Measurements from ENCODE around the gene PIEZO2. TPM values are rescaled to one million over a fixed set of nuclear protein-coding genes. Genes with fewer than 3 reads are reported as not detected.

PIEZO2 gene
- total RNA-seq, 1 experiment from 2014 or later: 5.5 TPM

DNA sequence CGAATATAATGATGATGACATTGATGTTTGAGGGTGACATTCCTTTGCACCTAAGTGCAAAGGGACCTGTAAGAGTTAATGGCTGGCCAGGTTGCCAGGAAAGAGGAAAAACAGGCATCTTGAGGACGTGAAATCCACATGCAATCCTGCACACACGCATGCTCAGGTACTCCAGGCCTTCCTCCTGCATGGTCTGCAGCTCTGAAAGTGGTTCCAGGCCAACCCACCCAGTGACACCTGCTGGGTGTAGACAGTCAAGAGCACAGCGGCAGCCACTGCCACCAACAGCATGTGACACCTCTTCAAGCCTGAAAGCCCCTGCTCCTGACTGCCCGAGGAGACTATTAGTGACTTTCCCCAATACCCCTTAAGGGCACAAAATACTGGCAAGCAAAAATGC, 101.6 kb downstream of the PIEZO2 start:
- POLR2A ChIA-PET (ENCODE audit: low non-redundant PET): no interaction called here

DNA sequence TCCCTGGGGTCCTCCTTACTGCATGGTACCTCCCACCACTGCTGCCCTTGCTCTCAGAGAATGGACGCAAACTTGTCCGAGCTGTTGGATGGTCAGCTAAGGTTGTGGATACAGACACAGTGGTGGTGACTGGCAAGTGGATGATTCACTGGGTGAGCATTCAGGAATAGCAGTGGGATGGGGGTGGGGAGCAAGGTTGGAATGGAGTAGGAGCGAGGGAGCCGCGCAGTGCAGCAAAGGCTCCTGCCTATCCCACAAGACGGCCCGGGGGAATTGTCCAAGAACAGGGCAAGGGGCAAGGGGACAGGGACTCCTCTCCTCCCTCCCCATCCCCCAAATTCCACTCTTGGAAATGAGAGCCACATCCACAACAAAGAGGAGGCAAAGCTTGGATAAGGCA, 102.2 kb downstream of the PIEZO2 start:
- Histone ChIP-seq H3K27me3 (replicated peaks; ENCODE audit: insufficient read depth, low read depth, low read length, poor library complexity) (no peaks in the 10 kb centered on the region), H3K4me3 (ENCODE audit: low read depth, low read length, poor library complexity, severe bottlenecking) (no peak overlapping the region), H3K9me3 (ENCODE audit: low read depth, low read length, poor library complexity, severe bottlenecking) (no peaks in the 10 kb centered on the region), H3K27ac (ENCODE audit: low read depth, low read length, poor library complexity, severe bottlenecking) (no peak overlapping the region), H3K4me1 (ENCODE audit: insufficient read depth, low read length, poor library complexity, severe bottlenecking) (no peaks in the 10 kb centered on the region), H3K36me3 (ENCODE audit: insufficient read depth, low read length, poor library complexity, severe bottlenecking) (no peaks in the 10 kb centered on the region)
- no TSS peak for BruUV-seq (replicated peaks)
- POLR2A ChIA-PET (ENCODE audit: low non-redundant PET): no interaction called here
- intact Hi-C loops (cut with micrococcal nuclease; ENCODE audit: unreplicated experiment): no loop called here
- CTCF ChIA-PET: no interaction called here
- TF ChIP-seq EZH2 (IDR thresholded peaks at IDR 0.05; ENCODE audit: borderline replicate concordance, low read depth, low read length, poor library complexity, severe bottlenecking): no peak
- TF ChIP-seq, protein P1, sequence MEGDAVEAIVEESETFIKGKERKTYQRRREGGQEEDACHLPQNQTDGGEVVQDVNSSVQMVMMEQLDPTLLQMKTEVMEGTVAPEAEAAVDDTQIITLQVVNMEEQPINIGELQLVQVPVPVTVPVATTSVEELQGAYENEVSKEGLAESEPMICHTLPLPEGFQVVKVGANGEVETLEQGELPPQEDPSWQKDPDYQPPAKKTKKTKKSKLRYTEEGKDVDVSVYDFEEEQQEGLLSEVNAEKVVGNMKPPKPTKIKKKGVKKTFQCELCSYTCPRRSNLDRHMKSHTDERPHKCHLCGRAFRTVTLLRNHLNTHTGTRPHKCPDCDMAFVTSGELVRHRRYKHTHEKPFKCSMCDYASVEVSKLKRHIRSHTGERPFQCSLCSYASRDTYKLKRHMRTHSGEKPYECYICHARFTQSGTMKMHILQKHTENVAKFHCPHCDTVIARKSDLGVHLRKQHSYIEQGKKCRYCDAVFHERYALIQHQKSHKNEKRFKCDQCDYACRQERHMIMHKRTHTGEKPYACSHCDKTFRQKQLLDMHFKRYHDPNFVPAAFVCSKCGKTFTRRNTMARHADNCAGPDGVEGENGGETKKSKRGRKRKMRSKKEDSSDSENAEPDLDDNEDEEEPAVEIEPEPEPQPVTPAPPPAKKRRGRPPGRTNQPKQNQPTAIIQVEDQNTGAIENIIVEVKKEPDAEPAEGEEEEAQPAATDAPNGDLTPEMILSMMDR (conservative IDR thresholded peaks at IDR 0.05; ENCODE audit: low read depth, low read length): no peak
- DNase-seq (ENCODE audit: low spot score): no peak

More for the DNA sequence above, 101.6 kb downstream of the PIEZO2 start:
- Histone ChIP-seq H3K4me3 (ENCODE audit: low read depth, low read length, poor library complexity, severe bottlenecking) (no peak overlapping the region), H3K27me3 (replicated peaks; ENCODE audit: insufficient read depth, low read depth, low read length, poor library complexity) (no peaks in the 10 kb centered on the region), H3K9me3 (ENCODE audit: low read depth, low read length, poor library complexity, severe bottlenecking) (no peaks in the 10 kb centered on the region), H3K4me1 (ENCODE audit: insufficient read depth, low read length, poor library complexity, severe bottlenecking) (no peaks in the 10 kb centered on the region), H3K36me3 (ENCODE audit: insufficient read depth, low read length, poor library complexity, severe bottlenecking) (no peaks in the 10 kb centered on the region), H3K27ac (ENCODE audit: low read depth, low read length, poor library complexity, severe bottlenecking) (no peak overlapping the region)
- intact Hi-C loops (cut with micrococcal nuclease; ENCODE audit: unreplicated experiment): no loop called here
- CTCF ChIA-PET: no interaction called here
- no TSS peak for BruUV-seq (replicated peaks)
- no peak for DNase-seq (ENCODE audit: low spot score)
- TF ChIP-seq EZH2 (IDR thresholded peaks at IDR 0.05; ENCODE audit: borderline replicate concordance, low read depth, low read length, poor library complexity, severe bottlenecking): no peak
- TF ChIP-seq, protein P1 (conservative IDR thresholded peaks at IDR 0.05; ENCODE audit: low read depth, low read length): no peak

DNA sequence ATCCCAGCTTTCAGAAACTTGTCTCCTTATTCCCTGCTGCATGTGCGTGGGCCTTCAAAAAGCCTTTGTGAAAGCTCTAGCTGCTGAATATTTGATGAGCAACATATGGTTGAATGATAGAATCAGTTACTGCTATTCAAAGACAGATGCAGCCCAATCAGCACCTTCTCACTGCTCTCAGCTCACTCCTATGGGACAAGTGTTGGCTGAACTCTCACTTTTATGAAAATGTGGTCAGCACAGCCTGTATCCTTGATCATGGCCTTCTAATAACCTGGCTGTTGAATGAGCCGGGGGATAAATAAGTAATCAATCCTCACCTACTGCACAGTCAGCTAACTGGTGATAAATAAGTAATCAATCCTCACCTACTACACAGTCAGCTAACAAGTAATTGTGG, 103.2 kb downstream of the PIEZO2 start:
- ChIA-PET POLR2A (ENCODE audit: low non-redundant PET) (no interaction called here), CTCF (no interaction called here)
- no TSS peak for BruUV-seq (replicated peaks)
- Histone ChIP-seq H3K27ac (ENCODE audit: low read depth, low read length, poor library complexity, severe bottlenecking) (no peak overlapping the region), H3K36me3 (ENCODE audit: insufficient read depth, low read length, poor library complexity, severe bottlenecking) (no peaks in the 10 kb centered on the region), H3K4me3 (ENCODE audit: low read depth, low read length, poor library complexity, severe bottlenecking) (no peak overlapping the region), H3K9me3 (ENCODE audit: low read depth, low read length, poor library complexity, severe bottlenecking) (no peaks in the 10 kb centered on the region), H3K4me1 (ENCODE audit: insufficient read depth, low read length, poor library complexity, severe bottlenecking) (no peaks in the 10 kb centered on the region), H3K27me3 (replicated peaks; ENCODE audit: insufficient read depth, low read depth, low read length, poor library complexity) (no peaks in the 10 kb centered on the region)
- intact Hi-C loops (cut with micrococcal nuclease; ENCODE audit: unreplicated experiment): no loop called here
- peak; percentile 11 for DNase-seq (ENCODE audit: low spot score)
- TF ChIP-seq, protein P1 (conservative IDR thresholded peaks at IDR 0.05; ENCODE audit: low read depth, low read length): no peak
- TF ChIP-seq EZH2 (IDR thresholded peaks at IDR 0.05; ENCODE audit: borderline replicate concordance, low read depth, low read length, poor library complexity, severe bottlenecking): no peak
